Measurements from ENCODE around the gene NIPSNAP2. TPM values are rescaled to one million over a fixed set of nuclear protein-coding genes. Genes with fewer than 3 reads are reported as not detected.

Gene NIPSNAP2
- polyA plus RNA-seq, 1 of the 3 experiments (the other 2 are of a cell fraction): 57.5 TPM

GRCh38 chr7:55939514-55940123 is 24.8 kb upstream of the NIPSNAP2 start:
- ChIA-PET POLR2A (no interaction called here), CTCF (no interaction called here)
- Histone ChIP-seq H3K4me3 (ENCODE audit: low read depth in 2 of 2, low read length in 1 of 2) (no peak overlapping the region), H3K79me2 (ENCODE audit: insufficient read depth) (no peaks in the 10 kb centered on the region), H3K4me2 (no peak overlapping the region), H3K9me3 (peaks cover 28% of the 10 kb centered on the region), H2AFZ (ENCODE audit: low read depth) (no peak overlapping the region), H3K27me3 (ENCODE audit: insufficient read depth) (no peaks in the 10 kb centered on the region), H3K9ac (no peak overlapping the region), H3K36me3 (replicated peaks in 1 of 2; ENCODE audit: control insufficient read depth in 1 of 2, insufficient read depth in 2 of 2, low read length in 1 of 2) (peaks cover 0 to 4% of the 10 kb centered on the region in 2 experiments), H3K9me2 (no peaks in the 10 kb centered on the region), H3F3A (replicated peaks; ENCODE audit: insufficient read depth) (no peaks in the 10 kb centered on the region), H3K27ac (ENCODE audit: low read depth in 2 of 2, low read length in 1 of 2) (no peak overlapping the region), H3K4me1 (ENCODE audit: control insufficient read depth in 1 of 2, insufficient read depth in 2 of 2, low read depth in 1 of 2, low read length in 1 of 2) (no peaks in the 10 kb centered on the region), H4K20me1 (ENCODE audit: insufficient read depth) (no peaks in the 10 kb centered on the region)
- WGBS (ENCODE audit: low lambda C conversion rate): 84% methylated on average over 7 of the region's 7 CpGs
- no peak for TF ChIP-seq RAD21 (IDR thresholded peaks at IDR 0.05; ENCODE audit: low read length)
- TF ChIP-seq, protein P1, sequence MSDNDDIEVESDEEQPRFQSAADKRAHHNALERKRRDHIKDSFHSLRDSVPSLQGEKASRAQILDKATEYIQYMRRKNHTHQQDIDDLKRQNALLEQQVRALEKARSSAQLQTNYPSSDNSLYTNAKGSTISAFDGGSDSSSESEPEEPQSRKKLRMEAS (IDR thresholded peaks at IDR 0.05; ENCODE audit: low read depth): no peak
- TF ChIP-seq ELF1 (IDR thresholded peaks at IDR 0.05): no peak
- no peak for TF ChIP-seq PBX3 (IDR thresholded peaks at IDR 0.05)
- TF ChIP-seq, protein P2, sequence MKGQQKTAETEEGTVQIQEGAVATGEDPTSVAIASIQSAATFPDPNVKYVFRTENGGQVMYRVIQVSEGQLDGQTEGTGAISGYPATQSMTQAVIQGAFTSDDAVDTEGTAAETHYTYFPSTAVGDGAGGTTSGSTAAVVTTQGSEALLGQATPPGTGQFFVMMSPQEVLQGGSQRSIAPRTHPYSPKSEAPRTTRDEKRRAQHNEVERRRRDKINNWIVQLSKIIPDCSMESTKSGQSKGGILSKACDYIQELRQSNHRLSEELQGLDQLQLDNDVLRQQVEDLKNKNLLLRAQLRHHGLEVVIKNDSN (IDR thresholded peaks at IDR 0.05; ENCODE audit: borderline replicate concordance, low read depth): no peak
- TF ChIP-seq RFX5 (IDR thresholded peaks at IDR 0.05; ENCODE audit: low read length): no peak
- no peak for TF ChIP-seq POLR2AphosphoS5 (IDR thresholded peaks at IDR 0.05; ENCODE audit: low read depth, low read length)
- no peak for TF ChIP-seq SMC3 (IDR thresholded peaks at IDR 0.05; ENCODE audit: low read depth, low read length)
- TF ChIP-seq, protein P3, sequence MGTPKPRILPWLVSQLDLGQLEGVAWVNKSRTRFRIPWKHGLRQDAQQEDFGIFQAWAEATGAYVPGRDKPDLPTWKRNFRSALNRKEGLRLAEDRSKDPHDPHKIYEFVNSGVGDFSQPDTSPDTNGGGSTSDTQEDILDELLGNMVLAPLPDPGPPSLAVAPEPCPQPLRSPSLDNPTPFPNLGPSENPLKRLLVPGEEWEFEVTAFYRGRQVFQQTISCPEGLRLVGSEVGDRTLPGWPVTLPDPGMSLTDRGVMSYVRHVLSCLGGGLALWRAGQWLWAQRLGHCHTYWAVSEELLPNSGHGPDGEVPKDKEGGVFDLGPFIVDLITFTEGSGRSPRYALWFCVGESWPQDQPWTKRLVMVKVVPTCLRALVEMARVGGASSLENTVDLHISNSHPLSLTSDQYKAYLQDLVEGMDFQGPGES (IDR thresholded peaks at IDR 0.05; ENCODE audit: low read depth, low read length): no peak
- TF ChIP-seq JUND (IDR thresholded peaks at IDR 0.05): no peak
- TF ChIP-seq RXRA (IDR thresholded peaks at IDR 0.05; ENCODE audit: borderline replicate concordance, low read depth): no peak
- no peak for TF ChIP-seq GATA2 (CRISPR knock-in tag; IDR thresholded peaks at IDR 0.05)
- TF ChIP-seq TEAD4 (IDR thresholded peaks at IDR 0.05; ENCODE audit: borderline replicate concordance, insufficient read depth): no peak
- no peak for TF ChIP-seq MEF2A (IDR thresholded peaks at IDR 0.05; ENCODE audit: borderline replicate concordance, low read depth)
- no peak for TF ChIP-seq GABPA (IDR thresholded peaks at IDR 0.05; ENCODE audit: low read depth)
- DNase-seq: no peak

- 79% methylated on average over 5 of the region's 5 CpGs for WGBS (ENCODE audit: low lambda C conversion rate)
- Histone ChIP-seq H3F3A (replicated peaks; ENCODE audit: insufficient read depth) (no peaks in the 10 kb centered on the region), H3K9me3 (peaks cover 4% of the 10 kb centered on the region; the same call in 1 of the 2 replicates), H3K27ac (ENCODE audit: low read depth in 2 of 2, low read length in 1 of 2) (no peak overlapping the region), H3K9me2 (no peaks in the 10 kb centered on the region), H3K27me3 (ENCODE audit: insufficient read depth) (no peaks in the 10 kb centered on the region), H3K36me3 (replicated peaks in 1 of 2; ENCODE audit: control insufficient read depth in 1 of 2, insufficient read depth in 2 of 2, low read length in 1 of 2) (no peaks in the 10 kb centered on the region), H2AFZ (ENCODE audit: low read depth) (no peak overlapping the region), H3K4me3 (ENCODE audit: low read depth in 2 of 2, low read length in 1 of 2) (no peak overlapping the region), H3K9ac (no peak overlapping the region), H4K20me1 (ENCODE audit: insufficient read depth) (no peaks in the 10 kb centered on the region), H3K4me2 (no peak overlapping the region), H3K79me2 (ENCODE audit: insufficient read depth) (no peaks in the 10 kb centered on the region; the same call in 1 of the 2 replicates), H3K4me1 (ENCODE audit: control insufficient read depth in 1 of 2, insufficient read depth in 2 of 2, low read depth in 1 of 2, low read length in 1 of 2) (no peaks in the 10 kb centered on the region)
- POLR2A ChIA-PET: no interaction called here
- TF ChIP-seq TCF12 (IDR thresholded peaks at IDR 0.05) (no peak), RXRA (IDR thresholded peaks at IDR 0.05; ENCODE audit: borderline replicate concordance, low read depth) (no peak), ELF1 (IDR thresholded peaks at IDR 0.05) (no peak)
- CTCF ChIA-PET: interaction anchor here (2.6 kb wide), 1 partner anchor 17 kb away, joined by 8 read pairs; no protein-coding TSS in a partner anchor
- DNase-seq: no peak
Measured at GRCh38 chr7:55946545-55946944, 17.8 kb upstream of the NIPSNAP2 start.
